HG02610 (cell line): ENCODE data around the gene TC2N.
"Not testable (repeated sequence)": the region's sequence is repeated elsewhere in the genome, so short reads cannot be mapped to it uniquely, and the experiment has no call there.

Experiments used
- ATAC-seq: cut with Tn5 transposase; IDR thresholded peaks from one replicate; pipeline ENCODE4 v1.9.1; 2021; ENCODE audit warnings: mild to moderate bottlenecking, moderate library complexity; ENCODE audit not compliant: unreplicated experiment

TC2N gene

GRCh38 chr14:91867316-91867988 lies at the start of gene TC2N:
Gene TC2N, minus strand, starts transcription at chr14:91867536. Its CDS starts 53,767 bp downstream, at chr14:91813769.
- peak; percentile 36 for ATAC-seq

- ATAC-seq: no peak
Measured at GRCh38 chr14:91912035-91912434, 44.7 kb upstream of the TC2N start.

GRCh38 chr14:91911474-91912032 lies 44.2 kb upstream of the TC2N start:
- no peak for ATAC-seq

- ATAC-seq: no peak
Measured at GRCh38 chr14:91910196-91910595, 42.9 kb upstream of the TC2N start.

- ATAC-seq: no peak
Measured at GRCh38 chr14:91906374-91906773, 39.0 kb upstream of the TC2N start.

- no peak for ATAC-seq
Measured at GRCh38 chr14:91904956-91905645, 37.8 kb upstream of the TC2N start.

- no peak for ATAC-seq
Measured at GRCh38 chr14:91904483-91904882, 37.1 kb upstream of the TC2N start.

- no peak for ATAC-seq
Measured at GRCh38 chr14:91903070-91903469, 35.7 kb upstream of the TC2N start.

- ATAC-seq: no peak
Measured at GRCh38 chr14:91902336-91902735, 35.0 kb upstream of the TC2N start.

- ATAC-seq: no peak
Measured at GRCh38 chr14:91901449-91902226, 34.3 kb upstream of the TC2N start.

- no peak for ATAC-seq
Measured at GRCh38 chr14:91899806-91900205, 32.5 kb upstream of the TC2N start.

GRCh38 chr14:91899213-91899612 lies 31.9 kb upstream of the TC2N start:
- no peak for ATAC-seq

- no peak for ATAC-seq
Measured at GRCh38 chr14:91898372-91898771, 31.0 kb upstream of the TC2N start.

GRCh38 chr14:91897716-91898115 lies 30.4 kb upstream of the TC2N start:
- ATAC-seq: not testable (repeated sequence)

- no peak for ATAC-seq
Measured at GRCh38 chr14:91897106-91897701, 29.9 kb upstream of the TC2N start.

GRCh38 chr14:91896419-91896818 lies 29.1 kb upstream of the TC2N start:
- ATAC-seq: no peak

- ATAC-seq: no peak
Measured at GRCh38 chr14:91893669-91894068, 26.3 kb upstream of the TC2N start.

- ATAC-seq: no peak
Measured at GRCh38 chr14:91893007-91893406, 25.7 kb upstream of the TC2N start.

GRCh38 chr14:91891721-91892220 lies 24.4 kb upstream of the TC2N start:
- ATAC-seq: no peak

GRCh38 chr14:91891101-91891500 lies 23.8 kb upstream of the TC2N start:
- ATAC-seq: no peak

- ATAC-seq: no peak
Measured at GRCh38 chr14:91890291-91890749, 23.0 kb upstream of the TC2N start.
